ENCODE results near the gene NRG2. TPM values are rescaled to one million over a fixed set of nuclear protein-coding genes. Genes with fewer than 3 reads are reported as not detected.

The NRG2 gene
- total RNA-seq, 1 experiment from 2014 or later, result 0.91 TPM

GRCh38 chr5:139823757-139824355 lies 219.2 kb downstream of the NRG2 start:
- RAD21 ChIA-PET (ENCODE audit: low non-redundant PET in 1 of 2, low total read pairs in 2 of 2, uncharacterized antibody in 2 of 2, unreplicated experiment in 2 of 2), result no interaction called here
- intact Hi-C loops (cut with micrococcal nuclease), result no loop called here
- Histone ChIP-seq H3K9ac (ENCODE audit: low read length) (no peak overlapping the region), H3K9me3 (ENCODE audit: control insufficient read depth in 1 of 2, insufficient read depth in 1 of 2, low read depth in 1 of 2, low read length in 2 of 2) (no peaks in the 10 kb centered on the region), H3K27me3 (ENCODE audit: insufficient read depth, low read length) (no peaks in the 10 kb centered on the region), H2AFZ (ENCODE audit: low read depth, low read length, poor library complexity, severe bottlenecking) (no peak overlapping the region), H3K79me2 (ENCODE audit: insufficient read depth, low read length) (no peaks in the 10 kb centered on the region), H3K4me1 (ENCODE audit: control insufficient read depth in 1 of 2, insufficient read depth in 2 of 2, low read length in 2 of 2) (no peaks in the 10 kb centered on the region), H3K4me2 (ENCODE audit: low read length) (no peak overlapping the region), H3K9me2 (ENCODE audit: insufficient read depth) (no peaks in the 10 kb centered on the region), H3K27ac (ENCODE audit: low read depth, low read length) (no peak overlapping the region), H4K20me1 (ENCODE audit: insufficient read depth) (no peaks in the 10 kb centered on the region), H3K4me3 (replicated peaks in 1 of 2; ENCODE audit: low read depth in 1 of 2, low read length in 2 of 2) (no peak overlapping the region), H3K36me3 (ENCODE audit: control insufficient read depth in 1 of 2, insufficient read depth in 2 of 2, low read length in 2 of 2) (no peaks in the 10 kb centered on the region)
- no TSS peak for BruUV-seq (replicated peaks)
- TF ChIP-seq, protein P1, sequence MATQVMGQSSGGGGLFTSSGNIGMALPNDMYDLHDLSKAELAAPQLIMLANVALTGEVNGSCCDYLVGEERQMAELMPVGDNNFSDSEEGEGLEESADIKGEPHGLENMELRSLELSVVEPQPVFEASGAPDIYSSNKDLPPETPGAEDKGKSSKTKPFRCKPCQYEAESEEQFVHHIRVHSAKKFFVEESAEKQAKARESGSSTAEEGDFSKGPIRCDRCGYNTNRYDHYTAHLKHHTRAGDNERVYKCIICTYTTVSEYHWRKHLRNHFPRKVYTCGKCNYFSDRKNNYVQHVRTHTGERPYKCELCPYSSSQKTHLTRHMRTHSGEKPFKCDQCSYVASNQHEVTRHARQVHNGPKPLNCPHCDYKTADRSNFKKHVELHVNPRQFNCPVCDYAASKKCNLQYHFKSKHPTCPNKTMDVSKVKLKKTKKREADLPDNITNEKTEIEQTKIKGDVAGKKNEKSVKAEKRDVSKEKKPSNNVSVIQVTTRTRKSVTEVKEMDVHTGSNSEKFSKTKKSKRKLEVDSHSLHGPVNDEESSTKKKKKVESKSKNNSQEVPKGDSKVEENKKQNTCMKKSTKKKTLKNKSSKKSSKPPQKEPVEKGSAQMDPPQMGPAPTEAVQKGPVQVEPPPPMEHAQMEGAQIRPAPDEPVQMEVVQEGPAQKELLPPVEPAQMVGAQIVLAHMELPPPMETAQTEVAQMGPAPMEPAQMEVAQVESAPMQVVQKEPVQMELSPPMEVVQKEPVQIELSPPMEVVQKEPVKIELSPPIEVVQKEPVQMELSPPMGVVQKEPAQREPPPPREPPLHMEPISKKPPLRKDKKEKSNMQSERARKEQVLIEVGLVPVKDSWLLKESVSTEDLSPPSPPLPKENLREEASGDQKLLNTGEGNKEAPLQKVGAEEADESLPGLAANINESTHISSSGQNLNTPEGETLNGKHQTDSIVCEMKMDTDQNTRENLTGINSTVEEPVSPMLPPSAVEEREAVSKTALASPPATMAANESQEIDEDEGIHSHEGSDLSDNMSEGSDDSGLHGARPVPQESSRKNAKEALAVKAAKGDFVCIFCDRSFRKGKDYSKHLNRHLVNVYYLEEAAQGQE (IDR thresholded peaks at IDR 0.05; ENCODE audit: low read depth), result no peak
- TF ChIP-seq, protein P2, sequence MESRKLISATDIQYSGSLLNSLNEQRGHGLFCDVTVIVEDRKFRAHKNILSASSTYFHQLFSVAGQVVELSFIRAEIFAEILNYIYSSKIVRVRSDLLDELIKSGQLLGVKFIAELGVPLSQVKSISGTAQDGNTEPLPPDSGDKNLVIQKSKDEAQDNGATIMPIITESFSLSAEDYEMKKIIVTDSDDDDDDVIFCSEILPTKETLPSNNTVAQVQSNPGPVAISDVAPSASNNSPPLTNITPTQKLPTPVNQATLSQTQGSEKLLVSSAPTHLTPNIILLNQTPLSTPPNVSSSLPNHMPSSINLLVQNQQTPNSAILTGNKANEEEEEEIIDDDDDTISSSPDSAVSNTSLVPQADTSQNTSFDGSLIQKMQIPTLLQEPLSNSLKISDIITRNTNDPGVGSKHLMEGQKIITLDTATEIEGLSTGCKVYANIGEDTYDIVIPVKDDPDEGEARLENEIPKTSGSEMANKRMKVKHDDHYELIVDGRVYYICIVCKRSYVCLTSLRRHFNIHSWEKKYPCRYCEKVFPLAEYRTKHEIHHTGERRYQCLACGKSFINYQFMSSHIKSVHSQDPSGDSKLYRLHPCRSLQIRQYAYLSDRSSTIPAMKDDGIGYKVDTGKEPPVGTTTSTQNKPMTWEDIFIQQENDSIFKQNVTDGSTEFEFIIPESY (IDR thresholded peaks at IDR 0.05; ENCODE audit: extremely low read depth, insufficient replicate concordance, low read length), result no peak
- TF ChIP-seq, protein P3, sequence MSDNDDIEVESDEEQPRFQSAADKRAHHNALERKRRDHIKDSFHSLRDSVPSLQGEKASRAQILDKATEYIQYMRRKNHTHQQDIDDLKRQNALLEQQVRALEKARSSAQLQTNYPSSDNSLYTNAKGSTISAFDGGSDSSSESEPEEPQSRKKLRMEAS (IDR thresholded peaks at IDR 0.05), result no peak
- TF ChIP-seq RAD21 (IDR thresholded peaks at IDR 0.05; ENCODE audit: low read depth) (no peak), EGR1 (IDR thresholded peaks at IDR 0.05; ENCODE audit: low read depth) (no peak), ATF3 (IDR thresholded peaks at IDR 0.05) (no peak), EZH2 (IDR thresholded peaks at IDR 0.05) (no peak), SIN3A (IDR thresholded peaks at IDR 0.05; ENCODE audit: low read depth) (no peak), POLR2A (IDR thresholded peaks at IDR 0.05; ENCODE audit: borderline replicate concordance, extremely low read depth, insufficient read depth, insufficient read length) (no peak), ZFX (IDR thresholded peaks at IDR 0.05) (no peak), JUND (IDR thresholded peaks at IDR 0.05) (no peak), POLR2AphosphoS5 (IDR thresholded peaks at IDR 0.05; ENCODE audit: low read depth, low read length) (no peak), ZNF274 (IDR thresholded peaks at IDR 0.05; ENCODE audit: low read depth, low read length) (no peak), ELF1 (IDR thresholded peaks at IDR 0.05; ENCODE audit: borderline replicate concordance, low read depth) (no peak), TCF7L2 (IDR thresholded peaks at IDR 0.05; ENCODE audit: borderline replicate concordance, extremely low read depth, insufficient read depth, insufficient read length) (no peak), CTCF (IDR thresholded peaks at IDR 0.05 in 2 of 3, conservative IDR thresholded peaks at IDR 0.05 in 1 of 3; ENCODE audit: borderline replicate concordance in 1 of 3, insufficient read depth in 1 of 3, low read depth in 2 of 3, low read length in 2 of 3) (no peak), CEBPB (IDR thresholded peaks at IDR 0.05; ENCODE audit: low read depth) (no peak)
- POLR2A ChIA-PET, result no interaction called here
- DNase-seq (ENCODE audit: low read depth, low spot score) (no peak), ATAC-seq (no peak)
- CTCF ChIA-PET, result no interaction called here
